HG03520 (cell line): ENCODE results near the gene PNRC2.
A peak's percentile ranks its signal among the peaks of the same experiment; 100 is the strongest.

ENCODE experiments used
- ATAC-seq: cut with Tn5 transposase; IDR thresholded peaks from one replicate; pipeline ENCODE4 v1.9.1; 2021; ENCODE audit warnings: mild to moderate bottlenecking, moderate library complexity; ENCODE audit not compliant: unreplicated experiment

PNRC2 gene, protein sequence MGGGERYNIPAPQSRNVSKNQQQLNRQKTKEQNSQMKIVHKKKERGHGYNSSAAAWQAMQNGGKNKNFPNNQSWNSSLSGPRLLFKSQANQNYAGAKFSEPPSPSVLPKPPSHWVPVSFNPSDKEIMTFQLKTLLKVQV

GRCh38 chr1:23959461-23960290, at the start of gene PNRC2:
Gene PNRC2 (plus strand): TSS chr1:23959828. CDS start chr1:23961458, 1,630 bp downstream.
- ATAC-seq: peak; percentile 69

DNA sequence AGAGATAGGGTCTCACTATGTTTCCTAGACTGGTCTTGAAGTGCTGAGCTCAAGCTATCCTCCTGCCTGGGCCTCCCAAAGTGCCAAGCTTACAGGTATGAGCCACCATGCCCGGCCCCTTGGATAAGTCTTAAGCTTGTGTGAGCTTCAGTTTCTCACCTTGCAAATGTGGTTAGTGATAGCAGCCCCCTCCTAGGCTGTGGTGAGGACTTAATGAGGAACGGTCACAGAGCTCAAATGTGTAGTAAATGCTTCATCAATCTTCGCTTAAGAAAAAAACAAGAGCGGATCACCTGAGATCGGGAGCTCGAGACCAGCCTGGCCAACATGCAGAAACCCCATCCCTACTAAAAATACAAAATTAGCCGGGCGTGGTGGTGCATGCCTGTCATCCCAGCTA, 49.5 kb upstream of the PNRC2 start:
- ATAC-seq: no peak

GRCh38 chr1:23910553-23911246, 48.9 kb upstream of the PNRC2 start:
- no peak for ATAC-seq

DNA sequence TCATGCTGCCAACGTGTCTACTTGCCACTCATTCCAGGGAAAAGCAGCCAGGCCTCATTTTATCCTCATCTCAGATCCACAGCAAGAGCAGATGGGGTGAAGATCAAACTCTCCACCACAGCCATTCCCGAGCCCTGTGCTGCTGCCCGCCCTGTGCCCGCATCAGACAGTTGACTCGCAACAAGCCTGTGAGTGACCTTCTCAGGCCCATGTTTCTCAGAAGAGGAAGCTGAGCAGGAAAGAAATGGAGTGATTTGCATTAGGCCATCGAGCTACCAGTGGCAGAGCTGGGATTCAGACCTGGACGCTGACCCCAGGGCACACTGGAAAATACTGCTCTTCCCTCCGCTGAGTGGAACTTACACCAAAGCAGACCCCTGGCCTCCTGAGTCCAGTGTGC, 47.7 kb upstream of the PNRC2 start:
- ATAC-seq: no peak

- no peak for ATAC-seq
Observed at GRCh38 chr1:23913212-23913880, 46.3 kb upstream of the PNRC2 start, which contains the start of gene CNR2. Gene CNR2 (minus strand): TSS chr1:23913362. CDS start chr1:23875617, 37,745 bp downstream.

GRCh38 chr1:23914921-23915320, 44.7 kb upstream of the PNRC2 start:
- ATAC-seq: no peak

GRCh38 chr1:23915466-23915865, 44.2 kb upstream of the PNRC2 start:
- ATAC-seq: no peak

DNA sequence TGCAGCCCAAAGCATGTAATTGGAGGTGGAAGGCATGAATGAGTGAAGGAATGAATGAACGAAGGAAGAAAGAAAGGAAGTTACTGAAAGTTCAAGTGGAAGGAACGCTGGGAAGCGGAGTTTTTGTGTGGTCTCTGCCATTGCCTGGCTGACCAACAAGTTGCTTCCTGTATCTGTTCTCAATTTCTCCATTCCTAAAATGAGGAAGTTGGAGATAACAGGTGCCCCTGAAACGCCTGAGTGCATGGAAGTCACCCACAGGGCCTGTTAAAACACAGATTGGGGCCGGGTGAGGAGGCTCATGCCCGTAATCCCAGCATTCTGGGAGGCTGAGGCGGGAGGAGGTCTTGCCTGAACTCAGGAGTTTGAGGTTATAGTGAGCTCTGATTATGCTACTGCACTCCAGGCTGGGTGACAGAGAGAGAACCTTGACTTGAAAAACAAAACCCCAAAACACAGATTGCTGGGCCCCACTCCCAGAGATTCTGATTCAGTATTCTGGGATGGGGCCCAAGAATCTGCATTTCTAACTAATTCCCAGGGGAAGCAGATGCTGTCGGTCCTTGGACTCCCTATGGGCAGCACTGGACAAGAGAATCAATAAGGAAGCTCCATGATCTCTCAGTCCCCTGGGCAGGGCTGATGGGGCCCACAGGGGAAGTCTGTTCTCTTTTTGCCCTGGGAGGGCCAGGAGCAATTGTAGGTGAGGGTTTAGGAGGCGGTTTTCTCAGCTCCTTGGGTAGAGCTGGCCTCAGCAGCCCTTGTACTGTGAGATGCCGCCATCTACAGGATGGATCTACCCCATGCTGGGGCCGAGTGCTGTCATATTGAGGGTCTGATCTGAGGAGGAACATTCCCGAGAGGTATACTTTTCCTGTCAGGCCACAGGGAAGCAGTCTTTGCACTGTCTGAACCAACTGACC, 43.2 kb upstream of the PNRC2 start:
- ATAC-seq: no peak

GRCh38 chr1:23922321-23922943, 37.2 kb upstream of the PNRC2 start:
- ATAC-seq: no peak

DNA sequence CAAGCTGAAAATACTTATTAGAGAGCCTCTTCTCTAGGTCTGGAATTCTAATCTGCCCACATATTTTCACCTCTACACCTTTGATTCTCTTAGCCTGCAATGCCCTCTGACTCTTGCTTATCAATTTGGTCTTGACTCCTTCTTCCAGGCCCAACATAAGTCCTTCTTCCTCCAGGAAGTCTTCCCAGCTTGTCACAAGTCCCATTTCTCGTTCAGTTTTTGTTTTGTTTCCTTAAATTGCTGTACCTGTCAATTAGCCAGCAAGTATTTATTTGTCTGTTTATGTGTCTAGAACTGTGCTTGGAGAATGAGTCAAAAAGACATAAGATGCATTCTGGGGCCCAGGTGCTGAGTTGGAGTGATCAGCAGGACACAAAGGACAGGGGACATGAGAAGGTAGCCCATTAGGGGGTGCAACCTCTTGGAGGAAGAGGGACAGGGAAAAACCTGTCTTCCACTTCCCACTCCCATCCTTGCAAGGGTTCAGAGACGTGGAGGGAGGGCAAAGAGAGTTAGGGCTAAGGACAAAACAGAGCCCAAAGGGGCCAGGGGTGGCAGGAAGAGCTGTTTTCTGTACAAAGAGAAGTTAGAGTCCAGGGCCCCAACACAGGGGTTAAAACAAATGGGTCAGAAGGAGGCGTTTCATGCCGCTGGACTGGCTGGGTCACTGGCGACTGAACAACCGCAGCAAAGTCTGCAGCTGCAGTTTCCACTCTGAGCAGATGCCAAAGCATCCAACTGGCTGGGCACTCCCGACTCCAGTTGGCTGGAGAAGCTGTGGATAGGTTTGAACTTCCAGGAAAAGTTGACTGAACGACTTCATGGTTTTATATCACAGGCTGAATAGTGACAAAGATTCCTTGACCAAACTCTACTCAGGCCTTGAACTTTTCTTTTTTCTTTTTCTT, 35.8 kb upstream of the PNRC2 start:
- no peak for ATAC-seq

GRCh38 chr1:23924601-23925000, 35.0 kb upstream of the PNRC2 start:
- no peak for ATAC-seq

DNA sequence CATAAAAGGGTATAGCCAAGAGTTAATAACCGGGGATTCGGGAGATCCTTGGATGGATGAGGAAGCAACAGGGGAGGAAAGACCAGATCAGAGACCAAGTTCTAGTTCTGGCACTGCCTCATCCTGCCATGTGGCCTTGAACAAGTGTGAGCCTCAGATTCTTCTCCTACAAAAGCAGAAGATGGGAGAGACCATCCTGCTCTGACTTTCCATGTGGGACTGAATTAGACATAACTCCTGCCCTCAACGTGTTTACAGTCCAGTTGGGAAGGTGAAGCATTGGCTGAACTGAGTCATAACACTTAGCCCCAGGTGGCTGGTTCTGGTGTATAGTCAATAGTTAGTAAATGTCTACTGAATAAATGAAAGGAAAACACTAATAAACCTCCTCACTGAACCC, 34.3 kb upstream of the PNRC2 start:
- ATAC-seq: no peak

DNA sequence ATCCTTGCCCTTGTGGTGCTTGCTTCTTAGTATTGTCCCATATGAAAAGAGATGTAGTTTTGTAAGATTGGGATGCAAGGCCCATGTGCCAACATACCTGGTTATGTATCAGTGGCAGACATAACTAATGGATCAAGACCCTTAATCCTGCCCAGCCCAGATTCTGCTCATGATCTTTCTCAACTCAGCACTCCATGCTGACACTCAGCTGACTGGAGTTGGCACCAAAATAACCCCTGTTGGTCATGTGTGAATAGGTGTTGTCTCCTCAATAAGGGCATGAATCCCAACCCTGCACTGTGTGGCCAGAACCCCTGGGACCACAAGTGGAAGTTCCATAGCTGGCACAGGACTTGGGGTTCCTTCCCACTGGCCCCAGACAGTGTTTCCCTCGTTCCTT, 32.5 kb upstream of the PNRC2 start:
- no peak for ATAC-seq

- no peak for ATAC-seq
Observed at GRCh38 chr1:23928789-23929188, 30.8 kb upstream of the PNRC2 start.

DNA sequence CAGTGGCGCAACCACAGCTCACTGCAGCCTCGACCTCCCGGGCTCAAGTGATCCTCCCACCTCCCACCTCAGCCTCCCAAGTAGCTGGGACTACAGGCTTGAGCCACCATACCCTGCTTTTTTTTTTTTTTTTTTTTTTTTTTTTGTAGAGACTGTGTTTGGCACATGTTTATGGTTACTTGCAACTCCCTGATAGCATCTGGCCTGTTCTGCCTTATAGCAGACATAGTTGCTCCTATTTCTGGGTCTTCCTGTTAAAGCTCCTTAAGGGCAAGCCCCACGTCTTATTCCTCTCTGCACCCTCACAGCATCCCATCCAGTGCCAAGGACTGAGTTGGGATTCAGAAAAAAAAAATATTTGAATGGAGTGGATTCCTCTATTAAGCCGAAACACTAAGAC, 29.4 kb upstream of the PNRC2 start:
- no peak for ATAC-seq

- no peak for ATAC-seq
Observed at GRCh38 chr1:23930861-23931490, 28.7 kb upstream of the PNRC2 start.

DNA sequence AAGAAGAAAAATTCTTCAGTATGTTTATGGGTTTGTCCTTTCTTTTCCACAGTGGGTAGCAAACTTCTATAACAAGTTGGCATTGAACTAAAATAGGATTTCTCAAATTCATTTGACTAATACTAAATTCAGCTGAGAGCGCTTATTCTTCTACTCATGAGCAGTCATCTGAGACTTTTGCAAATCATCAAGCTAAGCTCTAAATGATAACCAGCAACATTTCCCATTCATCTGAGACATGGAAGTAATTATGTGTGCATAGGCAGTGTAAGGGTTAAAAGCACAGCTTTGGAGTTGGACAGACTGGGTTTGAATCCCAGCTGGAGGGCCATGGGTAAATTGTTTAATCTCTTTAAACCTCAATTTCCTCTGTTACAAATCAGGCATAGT, 28.1 kb upstream of the PNRC2 start:
- no peak for ATAC-seq

- no peak for ATAC-seq
Observed at GRCh38 chr1:23936481-23937176, 23.0 kb upstream of the PNRC2 start.
